HG03108 (cell line): Measurements from ENCODE around the gene AGTRAP.

ENCODE experiments used
- ATAC-seq: cut with Tn5 transposase; IDR thresholded peaks from one replicate; pipeline ENCODE4 v1.9.1; 2021; ENCODE audit warnings: moderate library complexity; ENCODE audit not compliant: unreplicated experiment

AGTRAP gene

GRCh38 chr1:11733306-11733705 lies 2.6 kb upstream of the AGTRAP start:
- no peak for ATAC-seq

DNA sequence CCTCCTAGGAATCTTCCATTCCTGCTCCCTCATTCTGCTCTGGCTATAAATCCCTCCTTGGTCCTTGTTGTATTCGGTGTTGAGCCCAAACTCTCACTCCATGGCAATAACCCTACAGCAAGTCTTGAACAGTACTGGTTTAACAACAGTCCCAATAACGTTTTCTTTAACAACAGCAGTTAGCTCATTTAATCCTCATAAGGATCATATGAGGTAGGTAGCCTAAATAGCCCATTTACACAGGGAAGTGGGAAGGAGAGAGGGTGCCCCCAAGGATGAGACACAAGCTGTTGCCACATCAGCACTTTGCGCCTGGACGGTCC lies 444 bp upstream of the AGTRAP start:
- ATAC-seq: no peak

DNA sequence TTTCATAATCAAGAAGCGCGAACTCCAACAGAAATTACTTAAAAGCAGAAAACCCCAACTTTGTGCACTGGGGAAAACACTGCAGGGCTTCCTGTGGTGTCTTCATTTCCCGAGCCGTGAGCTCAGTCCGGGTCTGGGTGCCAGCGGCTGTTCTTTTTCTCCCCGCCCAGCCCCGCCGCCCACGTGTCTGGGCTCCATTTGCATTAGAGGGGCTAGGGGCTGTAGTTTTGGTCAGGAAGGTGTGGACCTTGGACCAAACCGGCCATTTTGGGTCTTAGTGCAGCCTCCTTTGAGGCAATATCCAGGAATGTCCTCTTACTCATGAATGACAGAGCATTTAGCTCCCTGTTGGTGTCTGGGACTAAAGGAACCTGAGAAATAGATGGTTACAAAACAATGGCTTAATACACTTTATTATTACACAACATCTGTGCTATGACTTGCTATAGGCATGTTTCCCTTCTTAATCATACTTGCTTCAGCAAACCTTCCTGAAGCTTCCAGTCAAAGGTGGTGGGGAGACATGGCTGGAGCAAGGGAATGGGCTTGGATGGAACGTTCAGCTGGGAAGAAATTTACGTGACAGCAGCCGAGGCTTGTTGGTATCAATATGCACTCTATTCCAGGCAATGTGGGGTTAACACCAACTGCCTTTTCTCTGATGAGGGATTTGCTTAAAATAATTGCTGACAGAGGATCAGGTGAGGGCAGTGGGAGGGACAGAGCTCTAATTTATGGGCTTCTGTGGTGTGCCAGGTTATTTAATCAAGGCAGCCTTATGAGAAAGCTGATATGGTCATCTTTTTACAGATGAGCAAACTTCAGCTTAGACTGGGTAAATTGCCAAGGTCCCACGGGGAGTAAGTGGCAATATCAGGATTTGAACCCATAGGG lies 1.1 kb downstream of the AGTRAP start:
- ATAC-seq: no peak

DNA sequence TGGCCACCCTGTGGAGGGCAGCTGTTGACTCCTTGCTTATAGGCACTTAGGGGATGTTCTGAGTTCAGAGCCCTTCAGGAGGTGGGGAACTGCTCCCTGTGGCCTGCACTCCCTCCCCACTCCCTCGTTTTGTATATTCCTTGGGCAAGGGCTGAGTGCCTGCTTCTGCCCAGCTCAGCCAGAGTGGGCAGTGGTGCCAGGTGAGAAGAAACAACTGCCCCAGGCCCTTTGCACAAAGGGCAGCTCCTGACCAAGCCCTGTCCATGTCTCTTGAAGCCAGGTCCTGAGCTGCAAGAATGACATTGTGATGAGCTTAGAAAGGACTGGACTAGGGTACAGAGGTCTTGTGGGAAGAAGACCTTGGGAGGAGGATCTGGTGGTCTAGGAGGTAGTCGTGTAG lies 2.2 kb downstream of the AGTRAP start:
- ATAC-seq: no peak

- no peak for ATAC-seq
These were observed 2.8 kb downstream of the AGTRAP start for GRCh38 chr1:11738783-11739182.

- ATAC-seq: no peak
These were observed 4.6 kb downstream of the AGTRAP start for GRCh38 chr1:11740258-11741192.

DNA sequence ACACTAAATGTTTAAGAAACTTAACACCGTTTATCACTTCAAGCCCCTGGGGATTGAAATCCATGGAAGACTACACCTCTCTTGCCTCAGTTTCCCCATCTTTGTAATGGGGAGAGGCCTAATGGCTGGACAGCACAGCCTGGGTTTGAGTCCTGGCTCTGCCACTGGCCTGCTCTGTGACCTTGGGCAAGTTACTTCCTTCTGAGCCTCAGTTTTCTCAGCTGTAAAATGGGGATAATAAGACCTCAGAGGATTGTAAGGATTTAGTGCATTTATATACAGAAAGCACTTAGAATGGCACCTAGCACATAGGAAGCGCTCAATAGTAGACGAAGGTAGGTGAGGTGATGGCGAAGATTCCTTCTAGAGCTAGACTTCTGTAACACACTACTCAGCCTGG lies 5.5 kb downstream of the AGTRAP start:
- ATAC-seq: no peak

- no peak for ATAC-seq
These were observed 6.1 kb downstream of the AGTRAP start for GRCh38 chr1:11741919-11742558.

GRCh38 chr1:11744287-11744686 lies 8.4 kb downstream of the AGTRAP start:
- ATAC-seq: no peak

- ATAC-seq: no peak
These were observed 10.2 kb downstream of the AGTRAP start for GRCh38 chr1:11746092-11746491.

GRCh38 chr1:11746795-11747487 lies 11.0 kb downstream of the AGTRAP start:
- ATAC-seq: no peak

DNA sequence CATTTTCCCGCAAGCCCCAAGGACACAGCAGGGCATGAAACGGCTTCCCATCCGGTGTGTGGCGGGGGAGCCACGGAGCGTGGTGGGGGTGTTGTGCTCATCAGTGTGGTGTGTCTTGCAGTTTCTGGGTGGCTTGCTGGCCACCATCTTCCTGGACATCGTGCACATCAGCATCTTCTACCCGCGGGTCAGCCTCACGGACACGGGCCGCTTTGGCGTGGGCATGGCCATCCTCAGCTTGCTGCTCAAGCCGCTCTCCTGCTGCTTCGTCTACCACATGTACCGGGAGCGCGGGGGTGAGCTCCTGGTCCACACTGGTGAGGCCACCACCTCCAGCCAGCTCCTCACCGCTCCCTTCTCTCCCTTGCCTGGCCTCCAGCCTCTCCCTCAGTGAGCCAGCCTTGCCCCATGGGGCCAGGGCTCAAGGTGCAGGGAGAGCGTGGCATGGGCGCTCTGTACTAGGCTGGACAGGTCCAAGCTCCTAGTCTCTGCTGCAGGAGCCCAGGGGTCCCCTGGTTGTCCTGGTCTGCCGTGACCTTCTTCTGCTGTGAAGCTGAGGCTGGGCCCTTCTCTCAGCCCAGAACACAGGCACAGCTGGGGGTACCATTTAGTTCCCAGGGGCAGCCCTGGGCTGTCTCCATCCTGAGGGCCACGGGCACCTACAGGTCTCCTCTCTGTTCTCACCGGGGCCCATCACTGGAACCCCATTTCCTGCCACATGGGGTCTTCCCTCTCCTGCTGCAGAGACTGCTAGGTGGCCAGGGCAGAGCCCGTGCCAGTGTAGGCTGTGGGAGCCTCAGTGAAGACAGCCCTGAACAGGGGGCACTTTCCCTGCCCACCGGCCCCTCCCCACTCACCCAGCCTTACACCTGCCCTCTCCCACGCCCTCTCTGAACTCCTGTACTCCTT lies 12.6 kb downstream of the AGTRAP start:
- ATAC-seq: no peak

GRCh38 chr1:11749203-11749689 lies 13.3 kb downstream of the AGTRAP start:
- no peak for ATAC-seq

DNA sequence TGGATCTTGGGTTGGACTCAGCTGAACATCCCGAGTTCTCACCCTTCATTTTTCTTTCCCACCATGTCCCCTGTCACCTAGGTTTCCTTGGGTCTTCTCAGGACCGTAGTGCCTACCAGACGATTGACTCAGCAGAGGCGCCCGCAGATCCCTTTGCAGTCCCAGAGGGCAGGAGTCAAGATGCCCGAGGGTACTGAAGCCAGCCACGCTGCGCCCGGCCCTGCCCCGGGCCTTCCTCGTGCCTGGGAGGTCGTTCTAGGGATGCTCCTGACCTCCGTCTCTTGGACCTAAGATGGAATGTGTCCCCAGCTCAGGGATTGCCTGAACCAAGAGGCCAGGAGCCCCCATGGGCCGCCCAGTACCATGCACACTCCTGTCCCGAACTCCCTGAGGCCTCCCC lies 14.1 kb downstream of the AGTRAP start:
- no peak for ATAC-seq

- no peak for ATAC-seq
These were observed 15.2 kb downstream of the AGTRAP start for GRCh38 chr1:11751087-11751486.

DNA sequence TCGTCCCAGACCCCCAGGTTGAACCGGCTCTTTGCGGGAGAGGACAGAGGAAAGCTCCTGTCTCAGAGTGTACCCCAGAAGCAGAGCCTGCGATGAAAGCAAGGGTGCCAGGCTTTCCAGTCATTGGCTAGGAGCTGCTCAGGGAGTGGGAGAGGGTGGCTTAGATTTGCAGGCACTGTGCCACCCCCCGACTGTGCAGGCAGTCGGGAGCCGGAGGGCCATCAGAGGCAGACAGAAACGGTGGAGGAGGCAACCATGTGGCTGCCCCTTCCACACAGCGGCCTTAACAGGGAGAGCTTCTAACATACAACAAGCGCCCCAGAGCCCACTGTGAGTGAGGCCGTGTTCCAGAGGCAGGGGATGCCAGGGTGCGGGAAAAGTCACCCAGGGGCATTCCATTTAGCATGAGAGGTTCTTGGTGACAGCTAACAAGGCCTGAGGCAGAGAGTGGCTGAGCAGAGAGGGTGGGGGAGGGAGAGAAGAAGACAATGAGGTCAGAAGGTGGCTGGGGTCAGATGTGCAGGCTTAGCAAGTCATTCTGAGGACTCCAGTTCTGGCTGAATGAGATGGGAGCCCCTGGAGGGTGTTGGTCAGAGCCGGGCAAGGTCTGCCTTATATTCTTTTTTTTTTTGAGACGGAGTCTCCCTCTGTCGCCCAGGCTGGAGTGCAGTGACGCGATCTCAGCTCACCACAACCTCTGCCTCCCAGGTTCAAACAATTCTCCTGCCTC lies 16.6 kb downstream of the AGTRAP start:
- no peak for ATAC-seq

GRCh38 chr1:11753555-11754208 lies 17.7 kb downstream of the AGTRAP start:
- ATAC-seq: no peak

GRCh38 chr1:11757047-11757446 lies 21.1 kb downstream of the AGTRAP start:
- no peak for ATAC-seq

DNA sequence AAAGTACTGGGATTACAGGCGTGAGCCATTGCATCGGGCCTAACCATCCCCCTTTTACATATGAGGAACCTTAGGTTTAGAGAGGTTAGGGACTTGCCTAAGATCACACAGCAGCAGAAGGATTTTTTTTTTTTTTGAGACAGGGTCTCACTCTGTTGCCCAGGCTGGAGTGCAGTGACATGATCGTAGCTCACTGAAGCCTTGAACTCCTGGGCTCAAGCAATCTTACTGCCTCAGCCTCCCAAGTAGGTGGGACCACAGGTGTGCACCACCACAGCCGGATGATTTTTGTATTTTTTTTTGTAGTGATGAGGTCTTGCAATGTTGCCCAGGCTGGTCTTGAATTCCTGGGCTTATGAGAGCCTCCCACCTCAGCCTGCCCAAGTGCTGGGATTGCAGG lies 23.9 kb downstream of the AGTRAP start:
- no peak for ATAC-seq
